Natural killer cell (primary cell): ENCODE measurements around the gene RPS27. TPM values are rescaled to one million over a fixed set of nuclear protein-coding genes. Genes with fewer than 3 reads are reported as not detected.
"Not testable (repeated sequence)": the region's sequence is repeated elsewhere in the genome, so short reads cannot be mapped to it uniquely, and the experiment has no call there.

Source experiments
- ATAC-seq, 3 donors: fragments of 150-1000 bp in 2 of 3; fragments of 200-7000 bp in 1 of 3; cut with Tn5 transposase; 1 replicate in 1 of 3; 2 replicates in 2 of 3; pipeline ENCODE4 v1.10.0; 2021; ENCODE audit warnings: mild to moderate bottlenecking in 2 of 3, moderate library complexity in 2 of 3
- DNase-seq, 2 donors: peaks; one replicate each; pipeline versions ENCODE4 v3.0.0 to v3.0.0-alpha.2; 2013 to 2021; ENCODE audit warnings: mixed read lengths in 1 of 2
- H3K27ac ChIP-seq: one replicate; pipeline ENCODE4 v1.5.1; 2013; ENCODE audit warnings: mild to moderate bottlenecking, low read length
- H3K27me3 ChIP-seq: one replicate; pipeline ENCODE4 v1.6.1; 2013; ENCODE audit warnings: low read length; ENCODE audit not compliant: control insufficient read depth, insufficient read depth
- H3K36me3 ChIP-seq: one replicate; pipeline ENCODE4 v1.6.1; 2013; ENCODE audit warnings: low read length; ENCODE audit not compliant: control insufficient read depth, insufficient read depth
- H3K4me1 ChIP-seq: one replicate; pipeline ENCODE4 v1.6.1; 2013; ENCODE audit warnings: low read length; ENCODE audit not compliant: control insufficient read depth, insufficient read depth
- H3K4me3 ChIP-seq: one replicate; pipeline ENCODE4 v1.5.1; 2013; ENCODE audit warnings: low read length
- H3K9me3 ChIP-seq: one replicate; pipeline ENCODE4 v1.6.1; 2013; ENCODE audit warnings: low read length; ENCODE audit not compliant: control insufficient read depth, insufficient read depth
- H3K27ac Mint-ChIP-seq, 2 donors: one replicate each; pipeline ENCODE4 v1.8.0; 2022; ENCODE audit warnings: mild to moderate bottlenecking in 2 of 2, mixed read lengths in 2 of 2, moderate library complexity in 1 of 2
- H3K27me3 Mint-ChIP-seq, 2 donors: one replicate each; pipeline ENCODE4 v1.8.0; 2022; ENCODE audit warnings: low read depth in 2 of 2, mixed read lengths in 2 of 2
- H3K36me3 Mint-ChIP-seq: one replicate; pipeline ENCODE4 v1.8.0; 2022; ENCODE audit warnings: mixed read lengths
- H3K4me1 Mint-ChIP-seq, 2 donors: one replicate each; pipeline ENCODE4 v1.8.0; 2022; ENCODE audit warnings: mixed read lengths in 2 of 2
- H3K4me3 Mint-ChIP-seq: one replicate; pipeline ENCODE4 v1.8.0; 2022; ENCODE audit warnings: mild to moderate bottlenecking, moderate library complexity, mixed read lengths
- H3K9me3 Mint-ChIP-seq, 2 donors: one replicate each; pipeline ENCODE4 v1.8.0; 2022; ENCODE audit warnings: mixed read lengths in 2 of 2
- CTCF ChIP-seq: fragments of 200-600 bp; IDR thresholded peaks from one replicate; pipeline ENCODE4 v1.8.0; 2022; ENCODE audit warnings: antibody characterized with exemption
- WGBS: methylation state at CpG from one replicate; pipeline ENCODE4 v1.1.7; 2013; ENCODE audit warnings: missing lambda C conversion rate; ENCODE audit not compliant: insufficient coverage; 5-methylcytosine and 5-hydroxymethylcytosine counted together
- intact Hi-C: fragments of 100-400 bp; cut with micrococcal nuclease; formaldehyde crosslinking; loops from one replicate; pipeline ENCODE4 v1.14.2; 2022
- total RNA-seq, 4 donors: library from RNA; stranded (reverse); fragments of 120-200 nt in 1 of 4; gene quantifications; one replicate each; pipeline versions ENCODE4 v1.2.3 to v1.2.4, GENCODE V29; 2013 to 2022

The RPS27 gene
- total RNA-seq, 3 donors from 2014 or later (not counting 1 experiment from before 2014, with no cell fraction given): 2,073 to 2,763 (median 2,323) TPM

- no peak overlapping the region for H3K4me3 Mint-ChIP-seq
- H3K4me1 Mint-ChIP-seq: no peaks in the 10 kb centered on the region
- ATAC-seq: no peak
- Histone ChIP-seq H3K36me3 (no peaks in the 10 kb centered on the region), H3K4me1 (no peaks in the 10 kb centered on the region), H3K9me3 (no peaks in the 10 kb centered on the region), H3K27ac (no peak overlapping the region), H3K4me3 (no peak overlapping the region), H3K27me3 (no peaks in the 10 kb centered on the region)
- no peaks in the 10 kb centered on the region for H3K27me3 Mint-ChIP-seq
- no peak for TF ChIP-seq CTCF
- 100% methylated on average over 1 of the region's 1 CpG for WGBS
- intact Hi-C loops: no loop called here
- H3K27ac Mint-ChIP-seq: no peak overlapping the region
- H3K36me3 Mint-ChIP-seq: no peaks in the 10 kb centered on the region
- no peak for DNase-seq
- H3K9me3 Mint-ChIP-seq: no peaks in the 10 kb centered on the region
Measured at GRCh38 chr1:154012129-154012528, 21.6 kb downstream of the RPS27 start.

- intact Hi-C loops, H3K4me3 ChIP-seq, H3K4me1 Mint-ChIP-seq, H3K36me3 ChIP-seq, ATAC-seq, H3K27me3 Mint-ChIP-seq, H3K4me3 Mint-ChIP-seq, H3K9me3 ChIP-seq, H3K27ac ChIP-seq, H3K27ac Mint-ChIP-seq, H3K36me3 Mint-ChIP-seq, H3K27me3 ChIP-seq, DNase-seq, H3K4me1 ChIP-seq, H3K9me3 Mint-ChIP-seq: not testable (repeated sequence)
- WGBS: 91% methylated on average over 14 of the region's 14 CpGs
Measured at GRCh38 chr1:154012543-154012942, 22.0 kb downstream of the RPS27 start.

GRCh38 chr1:154014154-154014907, 23.8 kb downstream of the RPS27 start:
- H3K27me3 Mint-ChIP-seq: no peaks in the 10 kb centered on the region
- Histone ChIP-seq H3K27me3 (no peaks in the 10 kb centered on the region), H3K4me3 (no peak overlapping the region), H3K27ac (no peak overlapping the region), H3K36me3 (no peaks in the 10 kb centered on the region), H3K9me3 (no peaks in the 10 kb centered on the region), H3K4me1 (no peaks in the 10 kb centered on the region)
- H3K9me3 Mint-ChIP-seq: no peaks in the 10 kb centered on the region
- no peaks in the 10 kb centered on the region for H3K4me1 Mint-ChIP-seq
- no peak overlapping the region for H3K4me3 Mint-ChIP-seq
- ATAC-seq (no peak), DNase-seq (no peak)
- no peak overlapping the region for H3K27ac Mint-ChIP-seq
- no peaks in the 10 kb centered on the region for H3K36me3 Mint-ChIP-seq
- intact Hi-C loops: no loop called here
- TF ChIP-seq CTCF: no peak
- WGBS: 91% methylated on average over 3 of the region's 3 CpGs

GRCh38 chr1:154019269-154019668, 28.7 kb downstream of the RPS27 start:
- no peak for TF ChIP-seq CTCF
- Mint-ChIP-seq H3K4me3 (no peak overlapping the region), H3K27me3 (no peaks in the 10 kb centered on the region), H3K36me3 (no peaks in the 10 kb centered on the region), H3K9me3 (no peaks in the 10 kb centered on the region), H3K27ac (no peak overlapping the region), H3K4me1 (no peaks in the 10 kb centered on the region)
- H3K9me3 ChIP-seq: no peaks in the 10 kb centered on the region
- 95% methylated on average over 4 of the region's 4 CpGs for WGBS
- H3K4me1 ChIP-seq: no peaks in the 10 kb centered on the region
- H3K27ac ChIP-seq: no peak overlapping the region
- intact Hi-C loops: no loop called here
- DNase-seq (no peak), ATAC-seq (no peak)
- H3K27me3 ChIP-seq: no peaks in the 10 kb centered on the region
- no peak overlapping the region for H3K4me3 ChIP-seq
- H3K36me3 ChIP-seq: no peaks in the 10 kb centered on the region
